C4-2B (cell line): ENCODE measurements around the gene LIF.

Source experiments
- H3K27ac ChIP-seq: fragments of 450-650 bp; 2 replicates; pipeline ENCODE4 v1.5.1; 2017
- CTCF ChIP-seq: fragments of 450-650 bp; conservative IDR thresholded peaks from 2 replicates; pipeline ENCODE4 v1.5.1; 2017; ENCODE audit warnings: mild to moderate bottlenecking
- ZFX ChIP-seq: fragments of 450-650 bp; IDR thresholded peaks from 2 replicates; pipeline ENCODE4 v1.6.1; 2017

The LIF gene

GRCh38 chr22:30247561-30247960 is 1.0 kb upstream of the LIF start:
- no peak for TF ChIP-seq CTCF
- no peak for TF ChIP-seq ZFX
- no peak overlapping the region for H3K27ac ChIP-seq

GRCh38 chr22:30246814-30247376 is 336 bp upstream of the LIF start:
- H3K27ac ChIP-seq, result peak overlapping the region; percentile 67

GRCh38 chr22:30245181-30245984 is 1.2 kb downstream of the LIF start:
- peak overlapping the region; percentile 67 for H3K27ac ChIP-seq
- TF ChIP-seq CTCF (no peak), ZFX (no peak)

More at GRCh38 chr22:30246814-30247376, 336 bp upstream of the LIF start:
- TF ChIP-seq ZFX, result no peak
- no peak for TF ChIP-seq CTCF

GRCh38 chr22:30244641-30245040 is 1.9 kb downstream of the LIF start:
- TF ChIP-seq ZFX (no peak), CTCF (no peak)

GRCh38 chr22:30244066-30244465 is 2.5 kb downstream of the LIF start:
- no peak overlapping the region for H3K27ac ChIP-seq
- TF ChIP-seq ZFX, result no peak
- no peak for TF ChIP-seq CTCF

More at GRCh38 chr22:30244641-30245040, 1.9 kb downstream of the LIF start:
- no peak overlapping the region; the same call in 1 of the 2 replicates for H3K27ac ChIP-seq

GRCh38 chr22:30243661-30244060 is 2.9 kb downstream of the LIF start:
- no peak for TF ChIP-seq ZFX
- no peak for TF ChIP-seq CTCF
- no peak overlapping the region for H3K27ac ChIP-seq

GRCh38 chr22:30241576-30242371 is 4.8 kb downstream of the LIF start:
- TF ChIP-seq CTCF (no peak), ZFX (no peak)
- H3K27ac ChIP-seq, result no peak overlapping the region
